Pulmonary artery endothelial cell (primary cell): Measurements from ENCODE around the gene RALGPS1. TPM values are rescaled to one million over a fixed set of nuclear protein-coding genes. Genes with fewer than 3 reads are reported as not detected.

ENCODE experiments used
- DNase-seq: peaks from one replicate; pipeline ENCODE4 v3.0.0-alpha.2; 2011; ENCODE audit warnings: low read depth, low spot score
- total RNA-seq: library from RNA; depleted of rRNA; stranded (reverse); fragments of >200 nt; gene quantifications from 2 replicates; pipeline ENCODE4 v1.2.3, GENCODE V29; 2014

The RALGPS1 gene, protein sequence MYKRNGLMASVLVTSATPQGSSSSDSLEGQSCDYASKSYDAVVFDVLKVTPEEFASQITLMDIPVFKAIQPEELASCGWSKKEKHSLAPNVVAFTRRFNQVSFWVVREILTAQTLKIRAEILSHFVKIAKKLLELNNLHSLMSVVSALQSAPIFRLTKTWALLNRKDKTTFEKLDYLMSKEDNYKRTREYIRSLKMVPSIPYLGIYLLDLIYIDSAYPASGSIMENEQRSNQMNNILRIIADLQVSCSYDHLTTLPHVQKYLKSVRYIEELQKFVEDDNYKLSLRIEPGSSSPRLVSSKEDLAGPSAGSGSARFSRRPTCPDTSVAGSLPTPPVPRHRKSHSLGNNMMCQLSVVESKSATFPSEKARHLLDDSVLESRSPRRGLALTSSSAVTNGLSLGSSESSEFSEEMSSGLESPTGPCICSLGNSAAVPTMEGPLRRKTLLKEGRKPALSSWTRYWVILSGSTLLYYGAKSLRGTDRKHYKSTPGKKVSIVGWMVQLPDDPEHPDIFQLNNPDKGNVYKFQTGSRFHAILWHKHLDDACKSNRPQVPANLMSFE
- total RNA-seq = 2.4 and 3.1 TPM in 2 replicates

DNA sequence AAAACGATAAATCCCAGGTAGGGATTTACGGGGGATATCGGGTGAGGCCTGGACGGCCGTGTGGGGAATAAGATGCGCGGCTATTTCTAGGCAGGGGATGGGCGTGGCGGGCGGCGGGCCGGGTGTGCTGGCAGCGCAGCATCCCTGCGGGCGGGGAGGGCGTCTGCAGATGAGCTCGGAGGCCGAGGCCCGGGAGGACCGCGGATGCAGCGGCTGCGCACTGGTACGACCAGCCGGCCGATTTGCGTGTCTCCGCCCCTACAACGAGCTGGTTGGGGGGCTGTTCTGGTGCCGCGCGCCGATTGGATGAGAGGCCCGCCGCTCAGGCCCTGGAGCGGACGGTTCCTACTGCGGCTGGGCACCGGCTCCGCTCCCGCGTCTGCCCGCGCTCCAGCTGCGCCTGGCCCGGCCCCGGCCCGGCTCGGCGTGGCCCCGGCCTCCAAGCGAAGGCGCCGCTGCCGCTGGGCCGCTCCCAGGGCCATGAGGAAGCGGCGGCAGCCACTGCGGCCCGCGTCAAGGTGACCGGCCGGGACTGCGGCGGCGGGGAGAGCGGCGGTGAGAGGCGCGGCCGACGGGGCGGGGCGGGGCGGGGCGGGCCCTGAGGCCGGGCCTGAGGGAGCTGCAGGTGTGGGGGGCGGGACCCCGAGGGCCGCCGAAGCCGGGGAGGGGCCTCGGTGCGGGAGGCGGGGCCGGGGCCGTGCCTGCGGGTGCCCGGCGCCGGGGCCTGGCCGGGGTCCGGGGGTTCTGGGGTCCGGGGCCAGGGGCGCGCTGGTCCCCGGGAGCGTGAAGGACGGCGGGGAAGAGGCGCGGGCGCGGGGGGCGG is at the start of gene RALGPS1:
Gene RALGPS1 (plus strand): TSS at position 325 of the 823 bp plus-strand sequence. CDS start 47,508 bp downstream, outside the sequence.
- DNase-seq = peak; percentile 69

DNA sequence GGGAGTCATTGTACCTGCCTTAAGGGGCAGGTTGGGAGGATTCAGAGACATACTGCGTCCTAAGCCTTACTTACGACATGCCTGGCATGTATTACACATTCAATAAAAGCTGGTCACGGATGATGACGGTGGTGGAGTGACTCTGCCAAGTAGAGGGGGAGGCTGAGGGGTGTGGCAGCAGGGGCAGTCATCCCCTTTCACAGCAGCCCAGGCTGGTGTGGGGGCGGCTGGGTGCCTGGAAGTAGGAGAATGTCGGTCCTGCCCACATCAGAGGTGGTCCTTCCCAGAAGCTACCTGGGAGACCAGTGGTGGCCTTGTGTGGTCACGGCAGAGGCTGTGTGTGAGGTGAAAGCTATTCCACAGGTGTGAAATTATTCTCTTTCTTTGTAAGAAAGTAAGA is 45.2 kb upstream of the RALGPS1 start:
- no peak for DNase-seq

DNA sequence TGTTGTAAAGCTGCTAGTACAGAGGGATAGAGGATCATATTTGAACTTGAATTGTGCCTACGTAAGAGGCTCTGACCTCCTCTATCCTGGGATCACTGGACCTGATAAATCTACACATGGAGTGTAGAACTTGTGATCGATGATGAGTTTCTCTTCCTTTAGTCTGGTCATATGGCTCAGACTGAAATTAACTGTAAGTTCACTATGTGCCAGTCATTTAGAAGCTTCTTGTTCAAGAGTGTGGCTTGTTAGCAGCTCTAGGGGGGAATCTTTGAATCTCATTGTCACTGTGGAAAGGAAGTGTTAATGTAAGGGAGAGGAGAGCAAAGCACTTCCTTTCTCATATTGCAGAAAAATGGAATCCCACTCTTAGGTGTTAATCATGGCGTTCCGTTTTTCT is 42.1 kb upstream of the RALGPS1 start:
- no peak for DNase-seq

DNA sequence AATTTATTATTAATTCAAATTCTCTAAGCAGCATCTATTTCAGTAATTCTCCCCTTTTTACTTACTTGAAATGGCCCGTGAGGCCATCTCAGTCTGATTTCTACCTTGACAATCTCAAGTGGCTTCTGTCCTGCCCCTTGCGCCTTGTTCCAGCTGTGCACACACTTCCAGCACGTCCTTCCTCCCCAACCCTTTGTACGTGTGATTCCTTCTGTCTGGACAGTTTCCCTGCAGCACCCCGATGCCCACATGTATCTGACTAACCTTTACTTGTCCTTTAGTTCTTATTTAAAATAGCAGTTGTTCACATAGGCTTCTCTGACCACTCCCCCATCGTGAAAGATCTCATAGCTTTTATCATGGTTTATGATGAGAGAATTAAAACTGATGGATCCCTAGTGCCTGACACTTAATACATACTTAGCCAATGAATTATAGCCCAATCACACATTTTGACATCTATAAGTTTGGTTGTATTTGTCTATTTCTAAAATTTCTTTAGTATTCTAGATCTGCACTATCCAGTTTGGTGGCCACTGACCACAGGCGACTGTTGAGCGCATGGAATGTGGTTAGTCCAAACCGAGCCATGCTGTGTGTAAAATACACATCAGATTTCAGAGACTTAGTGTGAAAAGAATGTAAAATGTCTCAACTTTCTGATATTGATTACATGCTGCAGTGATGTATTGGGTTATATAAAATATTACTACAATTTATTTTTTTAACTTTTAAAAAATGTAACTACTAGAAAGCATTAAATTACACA is 39.9 kb upstream of the RALGPS1 start:
- no peak for DNase-seq

DNA sequence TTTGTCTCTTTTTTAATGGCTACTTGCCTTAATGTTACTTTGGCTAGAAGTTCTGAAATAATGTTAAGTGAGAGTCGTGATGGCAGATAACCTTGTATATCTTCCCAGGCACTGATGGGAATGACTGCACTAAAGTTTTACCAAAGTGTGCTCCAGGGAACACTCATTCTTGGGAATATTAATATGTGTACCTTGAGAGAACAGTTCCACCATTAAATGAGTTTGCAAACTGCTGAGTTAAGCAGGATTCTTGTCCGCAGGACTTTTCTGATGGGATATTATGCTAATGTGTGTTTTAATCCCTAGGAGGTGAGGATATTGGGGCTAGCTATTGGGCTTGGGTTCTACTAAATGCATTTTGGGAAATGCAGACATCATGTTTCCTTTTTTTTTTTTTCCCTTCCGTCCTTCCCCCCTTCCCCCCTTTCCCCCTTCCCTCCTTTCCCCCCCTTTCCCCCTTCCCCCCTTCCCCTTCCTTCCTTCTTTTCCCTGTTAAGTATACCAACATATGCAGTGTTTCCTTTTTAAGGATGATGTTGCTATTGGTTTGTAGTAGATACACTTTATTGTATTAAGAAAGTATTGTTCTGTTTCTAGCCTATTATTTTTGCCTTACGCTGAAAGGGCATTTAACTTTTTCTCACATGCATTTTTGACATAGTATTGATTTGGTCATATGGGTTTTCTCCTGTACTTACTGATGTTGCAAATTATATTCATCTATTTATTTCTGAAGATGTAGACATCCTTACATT is 38.6 kb upstream of the RALGPS1 start:
- no peak for DNase-seq

DNA sequence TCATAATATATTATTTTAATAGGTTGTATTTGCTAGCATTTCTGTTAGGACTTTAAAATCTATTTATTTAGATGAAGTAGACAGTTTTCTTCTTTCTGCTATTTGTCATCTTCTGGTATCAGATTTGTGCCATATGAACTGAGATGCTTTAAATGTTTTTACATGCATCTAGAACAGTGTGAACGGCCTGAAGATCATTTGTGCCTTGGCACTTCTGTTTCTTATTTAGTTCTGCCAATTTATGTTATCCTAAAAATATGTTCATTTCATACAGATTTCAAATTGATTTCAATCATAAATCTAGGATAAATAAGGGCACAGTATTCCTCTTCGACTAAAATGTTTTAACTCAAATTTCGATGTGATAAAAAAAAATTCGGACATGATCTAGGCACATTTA is 38.1 kb upstream of the RALGPS1 start:
- DNase-seq = no peak

DNA sequence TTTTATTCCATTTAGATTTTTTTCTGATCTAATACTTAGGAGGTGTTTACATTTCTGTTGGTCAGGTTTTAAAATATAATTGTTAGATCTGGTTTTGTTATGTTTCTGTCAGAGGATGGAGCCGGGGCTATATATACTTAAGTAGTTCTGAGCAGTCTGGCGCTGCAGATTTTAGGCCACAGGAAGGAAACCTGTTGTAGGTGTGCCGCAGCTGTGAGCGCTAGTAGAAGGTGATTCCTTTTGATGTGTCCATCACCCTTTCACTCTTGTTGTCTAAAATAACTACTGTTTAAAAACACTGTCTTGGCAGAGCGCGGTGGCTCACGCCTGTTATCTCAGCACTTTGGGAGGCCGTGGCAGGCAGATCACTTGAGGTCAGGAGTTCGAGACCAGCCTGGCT is 37.2 kb upstream of the RALGPS1 start:
- DNase-seq = no peak

DNA sequence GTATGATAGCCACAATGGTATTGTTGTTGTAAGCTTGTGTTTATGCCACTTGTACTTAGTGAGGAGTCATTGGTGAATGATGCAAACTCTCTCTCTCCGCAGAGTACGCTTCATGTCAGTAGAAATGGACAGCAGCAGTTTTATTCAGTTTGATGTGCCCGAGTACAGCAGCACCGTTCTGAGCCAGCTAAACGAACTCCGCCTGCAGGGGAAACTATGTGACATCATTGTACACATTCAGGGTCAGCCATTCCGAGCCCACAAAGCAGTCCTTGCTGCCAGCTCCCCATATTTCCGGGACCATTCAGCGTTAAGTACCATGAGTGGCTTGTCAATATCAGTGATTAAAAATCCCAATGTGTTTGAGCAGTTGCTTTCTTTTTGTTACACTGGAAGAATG is 35.3 kb upstream of the RALGPS1 start:
- DNase-seq = no peak

DNA sequence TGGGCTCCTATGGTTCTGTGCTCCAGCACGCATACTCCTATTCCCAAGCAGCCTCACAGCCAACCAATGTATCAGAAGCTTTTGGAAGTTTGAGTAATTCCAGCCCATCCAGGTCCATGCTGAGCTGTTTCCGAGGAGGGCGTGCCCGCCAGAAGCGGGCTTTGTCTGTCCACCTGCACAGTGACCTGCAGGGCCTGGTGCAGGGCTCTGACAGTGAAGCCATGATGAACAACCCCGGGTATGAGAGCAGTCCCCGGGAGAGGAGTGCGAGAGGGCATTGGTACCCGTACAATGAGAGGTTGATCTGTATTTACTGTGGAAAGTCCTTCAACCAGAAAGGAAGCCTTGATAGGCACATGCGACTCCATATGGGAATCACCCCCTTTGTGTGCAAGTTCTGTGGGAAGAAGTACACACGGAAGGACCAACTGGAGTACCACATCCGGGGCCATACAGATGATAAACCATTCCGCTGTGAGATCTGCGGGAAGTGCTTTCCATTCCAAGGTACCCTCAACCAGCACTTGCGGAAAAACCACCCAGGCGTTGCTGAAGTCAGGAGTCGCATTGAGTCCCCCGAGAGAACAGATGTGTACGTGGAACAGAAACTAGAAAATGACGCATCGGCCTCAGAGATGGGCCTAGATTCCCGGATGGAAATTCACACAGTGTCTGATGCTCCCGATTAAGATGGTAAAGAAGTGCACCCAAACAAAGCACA is 34.2 kb upstream of the RALGPS1 start:
- no peak for DNase-seq

DNA sequence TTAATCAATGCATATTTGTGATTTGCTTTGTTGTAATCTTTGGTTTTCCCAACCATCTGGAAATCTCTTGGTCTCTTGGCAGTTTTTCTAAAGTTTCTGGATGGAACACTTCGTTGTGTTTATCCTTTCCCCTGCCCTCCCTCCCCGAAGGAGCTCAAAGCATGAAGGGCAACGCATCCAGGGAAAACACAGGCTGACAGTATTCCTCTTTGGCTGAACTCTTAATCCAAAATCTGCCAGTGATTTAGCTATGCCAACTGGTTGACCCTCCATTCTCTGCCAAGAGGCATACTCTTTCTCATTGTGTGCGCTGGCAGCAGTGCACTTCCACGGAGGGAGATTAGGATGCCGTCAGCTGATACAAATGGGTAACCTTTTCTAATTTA is 33.6 kb upstream of the RALGPS1 start:
- DNase-seq = no peak

DNA sequence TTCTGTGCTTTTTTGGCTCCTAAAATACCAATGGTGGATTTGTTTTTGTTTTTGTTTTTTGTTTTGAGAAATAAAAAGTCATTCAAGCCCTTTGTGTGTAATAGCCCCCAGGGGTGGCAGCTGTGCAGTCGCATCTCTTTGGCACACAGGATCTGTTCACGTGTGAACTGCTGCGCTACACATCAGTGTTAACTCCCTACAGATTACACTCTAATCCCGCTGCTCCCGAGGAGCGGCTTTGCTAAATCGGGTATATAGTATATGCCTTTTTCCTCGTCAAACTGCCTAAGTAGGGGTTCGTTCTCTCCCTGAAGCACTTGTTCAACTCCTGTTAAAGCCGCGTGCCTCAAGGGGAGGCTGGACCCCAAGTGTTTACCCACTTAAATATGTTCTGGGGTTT is 31.8 kb upstream of the RALGPS1 start:
- no peak for DNase-seq

DNA sequence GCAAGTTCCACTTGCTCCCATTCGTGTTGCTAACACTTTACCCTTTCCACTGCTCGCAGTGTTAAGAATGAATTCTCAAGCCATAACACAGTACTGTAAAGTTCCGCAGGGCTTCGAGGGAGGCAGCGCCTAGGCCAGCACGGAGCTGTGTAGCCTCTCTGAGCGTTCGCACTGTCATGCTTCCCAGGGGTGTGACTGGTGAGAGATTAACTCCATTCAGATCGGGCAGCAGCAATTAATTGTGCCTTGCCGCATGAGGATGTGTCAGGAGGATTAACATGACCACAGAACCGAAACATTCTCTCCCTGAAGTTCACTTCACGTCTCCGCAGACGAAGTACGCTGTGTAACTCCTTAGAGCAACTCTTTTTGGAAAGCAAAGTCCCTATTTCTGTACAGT is 30.9 kb upstream of the RALGPS1 start:
- DNase-seq = no peak

DNA sequence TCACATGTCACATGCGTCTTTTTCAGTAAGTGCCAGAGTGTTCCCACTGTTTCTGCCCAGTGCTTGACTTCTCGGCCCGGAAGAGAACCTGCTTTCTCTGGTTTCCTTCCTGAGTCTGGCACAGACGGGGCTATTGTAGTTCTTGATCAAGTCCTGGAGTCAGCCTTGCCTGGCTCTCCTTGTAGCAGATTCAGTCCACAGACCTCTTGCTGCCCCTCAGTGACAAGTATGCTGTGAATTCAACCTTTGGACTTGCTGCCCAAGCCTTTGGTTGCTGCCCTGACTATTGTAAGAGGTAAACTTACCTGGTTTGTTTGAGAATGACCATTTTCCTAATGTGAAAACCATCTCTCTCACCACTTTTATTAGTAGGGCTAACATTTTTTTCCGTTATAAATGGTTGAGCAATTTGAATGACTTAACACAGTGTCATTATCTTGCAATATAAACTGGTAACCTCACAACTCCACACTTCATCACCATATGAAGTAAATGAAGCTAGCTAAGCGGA is 29.4 kb upstream of the RALGPS1 start:
- peak; percentile 59 for DNase-seq

DNA sequence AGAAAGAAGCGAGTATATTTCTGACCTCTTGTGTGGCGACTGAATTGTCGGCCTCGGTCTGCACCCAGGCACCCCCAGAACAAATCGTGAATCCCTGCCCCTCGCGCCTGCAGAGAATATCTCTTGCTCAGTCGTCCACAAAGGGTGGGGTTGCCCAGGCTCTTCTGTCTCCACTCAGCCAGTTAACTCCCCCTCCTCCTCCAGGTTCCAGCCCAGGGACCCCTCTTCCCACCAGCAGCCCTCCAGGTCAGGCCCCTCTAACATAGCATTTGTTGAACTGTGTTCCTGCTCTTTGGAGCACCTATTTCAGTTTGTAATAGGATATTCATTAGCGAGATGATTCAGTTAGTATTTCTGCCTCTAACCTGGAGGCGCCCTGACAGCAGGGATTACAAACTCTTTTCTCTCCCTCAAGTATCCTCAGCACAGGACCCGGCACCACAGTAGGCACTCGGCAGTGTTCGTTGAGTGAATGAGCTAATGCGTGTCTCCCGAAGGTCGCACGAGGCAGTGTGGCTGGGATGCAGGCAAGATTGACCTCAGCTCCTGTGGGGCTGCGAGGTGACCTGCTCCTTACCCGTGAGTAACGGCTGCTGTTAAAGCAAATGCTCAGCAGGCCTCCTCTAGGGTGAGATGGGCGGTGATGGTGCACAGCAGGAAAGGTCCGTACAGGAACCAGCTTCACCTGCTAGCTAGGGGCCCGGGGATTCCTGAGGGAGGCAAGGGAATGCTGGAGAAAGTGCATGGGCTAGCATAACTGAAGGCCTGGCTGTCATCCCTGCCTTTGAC is 28.4 kb upstream of the RALGPS1 start:
- no peak for DNase-seq

DNA sequence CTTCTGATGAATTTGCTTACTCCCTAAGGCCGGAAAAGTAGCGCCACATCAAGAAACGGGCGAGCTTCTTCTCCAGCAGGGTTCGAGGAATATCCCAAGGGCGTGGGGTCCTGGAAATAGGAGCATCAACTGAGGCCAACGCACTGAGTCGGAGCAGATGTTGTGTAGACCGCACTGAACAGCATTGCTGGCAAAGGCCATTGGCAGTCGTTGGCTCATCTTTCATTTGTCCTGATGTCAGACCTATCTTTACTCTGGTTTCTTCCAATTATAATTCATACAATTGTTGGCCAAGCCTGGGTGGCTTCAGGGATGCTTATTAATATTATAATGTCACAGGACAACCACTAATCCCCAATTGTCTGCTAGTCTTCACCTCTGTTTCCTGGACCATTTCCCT is 27.7 kb upstream of the RALGPS1 start:
- no peak for DNase-seq

DNA sequence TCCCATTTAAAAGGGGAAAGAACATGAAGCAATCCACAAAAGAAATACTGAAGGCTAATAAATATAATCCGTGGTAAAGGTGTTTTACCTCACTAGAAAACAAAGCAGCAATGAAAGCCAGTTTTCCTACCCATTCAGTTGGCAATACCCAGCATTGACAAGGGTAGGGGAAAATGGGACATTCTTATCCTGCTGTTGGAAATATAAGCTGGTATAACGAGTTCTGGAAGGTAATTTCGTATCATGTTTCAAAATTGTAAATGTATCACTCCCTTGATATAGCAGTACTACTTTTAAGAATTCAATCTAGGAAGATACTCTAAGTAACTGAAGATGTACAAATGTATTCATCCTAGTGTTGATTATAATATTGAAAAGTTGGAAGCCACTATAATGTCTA is 22.9 kb upstream of the RALGPS1 start:
- DNase-seq = no peak

DNA sequence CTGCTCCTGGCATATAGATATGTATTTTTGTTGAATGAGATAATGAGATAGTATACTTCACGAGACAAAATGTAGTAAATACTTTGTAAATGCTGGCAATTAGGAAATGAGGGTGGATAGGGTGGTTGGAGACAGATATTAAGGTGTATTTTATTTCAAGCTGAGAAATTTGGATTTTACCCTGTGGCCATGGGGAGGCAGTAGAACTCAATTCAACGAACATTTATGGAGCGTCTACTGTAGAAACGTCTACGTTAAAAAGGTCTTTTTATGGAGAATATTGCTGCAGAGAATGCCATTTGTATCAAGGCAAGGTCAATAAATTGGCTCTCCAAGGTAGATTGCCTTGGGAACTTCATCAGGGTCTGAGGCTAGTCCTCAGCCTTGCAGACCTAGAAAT is 21.5 kb upstream of the RALGPS1 start:
- DNase-seq = no peak

DNA sequence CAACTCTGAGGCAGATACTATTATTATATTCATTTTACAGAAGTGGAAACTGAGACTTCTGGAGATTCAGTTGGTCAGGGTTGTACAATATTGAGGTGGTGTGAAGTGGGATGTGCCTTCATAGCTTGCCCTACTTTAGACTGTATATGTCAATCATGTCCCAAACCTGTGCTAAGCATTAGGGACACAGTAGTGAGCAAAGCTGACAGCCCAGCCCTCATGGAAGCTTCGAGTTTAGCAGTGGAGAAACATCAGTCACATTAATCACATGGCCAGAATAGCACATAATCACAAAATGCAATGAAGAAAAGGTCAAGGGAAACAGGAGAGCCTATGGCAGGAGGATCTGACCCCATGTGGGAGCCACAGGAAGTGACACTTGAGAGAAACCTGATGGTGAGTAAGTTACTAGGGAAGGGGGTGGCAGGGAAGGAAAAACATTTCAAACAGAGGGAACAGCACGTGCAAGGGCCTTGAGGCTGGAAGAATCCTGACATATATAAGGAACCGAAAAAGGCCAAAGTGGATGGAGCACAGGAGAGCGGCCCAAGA is 20.5 kb upstream of the RALGPS1 start:
- DNase-seq = no peak

DNA sequence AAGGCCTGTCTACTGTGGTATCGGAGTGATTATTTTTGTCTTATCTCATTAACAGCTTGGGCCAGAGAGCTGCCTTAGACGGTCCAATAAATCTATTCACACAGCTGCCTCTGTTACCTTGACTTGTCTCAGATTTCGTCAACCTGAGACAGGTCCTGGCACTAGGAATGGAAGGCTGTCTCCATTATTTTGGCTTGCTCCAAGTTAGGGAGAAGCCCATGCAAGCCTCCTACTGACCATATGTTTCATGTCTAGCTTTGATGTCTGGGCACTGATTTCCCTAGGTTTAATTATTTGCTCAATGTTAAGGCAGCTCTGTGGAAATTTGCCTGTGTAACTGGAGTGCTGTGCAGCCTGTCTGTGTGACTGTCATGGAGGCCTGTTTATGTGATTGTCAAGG is 12.4 kb upstream of the RALGPS1 start:
- no peak for DNase-seq
